HEK293 (cell line): ENCODE data around the gene RFTN1.

Source experiments
- TCF7L2 ChIP-seq: IDR thresholded peaks from 2 replicates; pipeline ENCODE4 v1.6.1; 2011; ENCODE audit warnings: low read depth, mild to moderate bottlenecking, inconsistent platforms, low read length, moderate library complexity, borderline replicate concordance
- ZNF184 ChIP-seq: fragments of 450-650 bp; IDR thresholded peaks from 2 replicates; pipeline ENCODE4 v1.5.1; 2018; ENCODE audit warnings: missing biosample characterization, mild to moderate bottlenecking, missing genetic modification characterization
- TF ChIP-seq, protein P1 (sequence below): fragments of 450-650 bp; formaldehyde crosslinking; IDR thresholded peaks from 2 replicates; pipeline ENCODE4 v1.5.1; 2016; ENCODE audit warnings: missing biosample characterization, missing genetic modification characterization
- TF ChIP-seq, protein P2 (sequence below): fragments of 450-650 bp; formaldehyde crosslinking; IDR thresholded peaks from 2 replicates; pipeline ENCODE4 v1.5.1; 2016; ENCODE audit warnings: missing biosample characterization, missing genetic modification characterization

DNA sequence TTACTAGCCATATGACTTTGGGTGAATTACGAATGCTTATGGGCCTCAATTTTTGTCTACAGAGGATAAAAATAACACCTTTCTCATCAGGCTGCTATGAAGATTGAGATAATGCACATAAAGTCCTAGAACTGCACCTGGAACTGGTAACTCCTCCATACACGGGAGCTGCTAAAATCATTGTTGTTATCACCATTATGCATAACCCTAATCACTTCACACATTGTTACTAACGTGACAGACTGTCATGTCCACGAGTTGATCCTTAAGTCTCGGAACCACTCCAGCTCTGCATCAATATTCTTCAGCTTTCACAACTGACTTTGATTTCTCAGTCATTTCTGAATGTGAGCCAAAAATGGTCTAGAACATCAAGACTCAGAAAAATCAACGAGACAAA, 64.1 kb downstream of the RFTN1 start:
- no peak for TF ChIP-seq ZNF184 (tag by site-specific recombination)
- TF ChIP-seq, protein P1, sequence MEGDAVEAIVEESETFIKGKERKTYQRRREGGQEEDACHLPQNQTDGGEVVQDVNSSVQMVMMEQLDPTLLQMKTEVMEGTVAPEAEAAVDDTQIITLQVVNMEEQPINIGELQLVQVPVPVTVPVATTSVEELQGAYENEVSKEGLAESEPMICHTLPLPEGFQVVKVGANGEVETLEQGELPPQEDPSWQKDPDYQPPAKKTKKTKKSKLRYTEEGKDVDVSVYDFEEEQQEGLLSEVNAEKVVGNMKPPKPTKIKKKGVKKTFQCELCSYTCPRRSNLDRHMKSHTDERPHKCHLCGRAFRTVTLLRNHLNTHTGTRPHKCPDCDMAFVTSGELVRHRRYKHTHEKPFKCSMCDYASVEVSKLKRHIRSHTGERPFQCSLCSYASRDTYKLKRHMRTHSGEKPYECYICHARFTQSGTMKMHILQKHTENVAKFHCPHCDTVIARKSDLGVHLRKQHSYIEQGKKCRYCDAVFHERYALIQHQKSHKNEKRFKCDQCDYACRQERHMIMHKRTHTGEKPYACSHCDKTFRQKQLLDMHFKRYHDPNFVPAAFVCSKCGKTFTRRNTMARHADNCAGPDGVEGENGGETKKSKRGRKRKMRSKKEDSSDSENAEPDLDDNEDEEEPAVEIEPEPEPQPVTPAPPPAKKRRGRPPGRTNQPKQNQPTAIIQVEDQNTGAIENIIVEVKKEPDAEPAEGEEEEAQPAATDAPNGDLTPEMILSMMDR (tag by site-specific recombination): no peak
- TF ChIP-seq, protein P2, sequence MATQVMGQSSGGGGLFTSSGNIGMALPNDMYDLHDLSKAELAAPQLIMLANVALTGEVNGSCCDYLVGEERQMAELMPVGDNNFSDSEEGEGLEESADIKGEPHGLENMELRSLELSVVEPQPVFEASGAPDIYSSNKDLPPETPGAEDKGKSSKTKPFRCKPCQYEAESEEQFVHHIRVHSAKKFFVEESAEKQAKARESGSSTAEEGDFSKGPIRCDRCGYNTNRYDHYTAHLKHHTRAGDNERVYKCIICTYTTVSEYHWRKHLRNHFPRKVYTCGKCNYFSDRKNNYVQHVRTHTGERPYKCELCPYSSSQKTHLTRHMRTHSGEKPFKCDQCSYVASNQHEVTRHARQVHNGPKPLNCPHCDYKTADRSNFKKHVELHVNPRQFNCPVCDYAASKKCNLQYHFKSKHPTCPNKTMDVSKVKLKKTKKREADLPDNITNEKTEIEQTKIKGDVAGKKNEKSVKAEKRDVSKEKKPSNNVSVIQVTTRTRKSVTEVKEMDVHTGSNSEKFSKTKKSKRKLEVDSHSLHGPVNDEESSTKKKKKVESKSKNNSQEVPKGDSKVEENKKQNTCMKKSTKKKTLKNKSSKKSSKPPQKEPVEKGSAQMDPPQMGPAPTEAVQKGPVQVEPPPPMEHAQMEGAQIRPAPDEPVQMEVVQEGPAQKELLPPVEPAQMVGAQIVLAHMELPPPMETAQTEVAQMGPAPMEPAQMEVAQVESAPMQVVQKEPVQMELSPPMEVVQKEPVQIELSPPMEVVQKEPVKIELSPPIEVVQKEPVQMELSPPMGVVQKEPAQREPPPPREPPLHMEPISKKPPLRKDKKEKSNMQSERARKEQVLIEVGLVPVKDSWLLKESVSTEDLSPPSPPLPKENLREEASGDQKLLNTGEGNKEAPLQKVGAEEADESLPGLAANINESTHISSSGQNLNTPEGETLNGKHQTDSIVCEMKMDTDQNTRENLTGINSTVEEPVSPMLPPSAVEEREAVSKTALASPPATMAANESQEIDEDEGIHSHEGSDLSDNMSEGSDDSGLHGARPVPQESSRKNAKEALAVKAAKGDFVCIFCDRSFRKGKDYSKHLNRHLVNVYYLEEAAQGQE (tag by site-specific recombination): no peak
- TF ChIP-seq TCF7L2: no peak
